ENCODE results near the gene RAB30. TPM values are rescaled to one million over a fixed set of nuclear protein-coding genes. Genes with fewer than 3 reads are reported as not detected.

Gene RAB30
- total RNA-seq, 1 donor from 2014 or later = 10.3 TPM

- Mint-ChIP-seq H3K27ac (no peak overlapping the region), H3K36me3 (no peaks in the 10 kb centered on the region), H3K9me3 (no peaks in the 10 kb centered on the region), H3K4me3 (no peak overlapping the region), H3K4me1 (peaks cover 5% of the 10 kb centered on the region), H3K27me3 (ENCODE audit: low read depth) (no peaks in the 10 kb centered on the region)
- DNase-seq (ENCODE audit: low spot score in 2 of 2, unreplicated experiment in 2 of 2) = no peak
- TF ChIP-seq CTCF (IDR thresholded peaks at IDR 0.05; ENCODE audit: unreplicated experiment) = no peak
These were observed 43.9 kb upstream of the RAB30 start for GRCh38 chr11:83115551-83115950.

- Mint-ChIP-seq H3K27ac (no peak overlapping the region), H3K36me3 (no peaks in the 10 kb centered on the region), H3K9me3 (no peaks in the 10 kb centered on the region), H3K4me3 (no peak overlapping the region), H3K4me1 (peaks cover 5% of the 10 kb centered on the region), H3K27me3 (ENCODE audit: low read depth) (no peaks in the 10 kb centered on the region)
- DNase-seq (ENCODE audit: low spot score in 2 of 2, unreplicated experiment in 2 of 2) = no peak
- TF ChIP-seq CTCF (IDR thresholded peaks at IDR 0.05; ENCODE audit: unreplicated experiment) = no peak
These were observed 43.3 kb upstream of the RAB30 start for GRCh38 chr11:83115026-83115425.

GRCh38 chr11:83112886-83113285, 41.2 kb upstream of the RAB30 start:
- no peak for TF ChIP-seq CTCF (IDR thresholded peaks at IDR 0.05; ENCODE audit: unreplicated experiment)
- Mint-ChIP-seq H3K4me1 (peaks cover 5% of the 10 kb centered on the region), H3K9me3 (no peaks in the 10 kb centered on the region), H3K27me3 (ENCODE audit: low read depth) (no peaks in the 10 kb centered on the region), H3K36me3 (no peaks in the 10 kb centered on the region), H3K4me3 (no peak overlapping the region), H3K27ac (no peak overlapping the region)
- no peak for DNase-seq (ENCODE audit: low spot score in 2 of 2, unreplicated experiment in 2 of 2)

- DNase-seq (ENCODE audit: low spot score in 2 of 2, unreplicated experiment in 2 of 2) = no peak
These were observed 33.5 kb upstream of the RAB30 start for GRCh38 chr11:83105168-83105567.

GRCh38 chr11:83102834-83103233, 31.1 kb upstream of the RAB30 start:
- Mint-ChIP-seq H3K4me1 (no peaks in the 10 kb centered on the region), H3K27ac (no peak overlapping the region), H3K27me3 (ENCODE audit: low read depth) (peaks cover 4% of the 10 kb centered on the region), H3K9me3 (no peaks in the 10 kb centered on the region), H3K36me3 (no peaks in the 10 kb centered on the region), H3K4me3 (no peak overlapping the region)
- no peak for DNase-seq (ENCODE audit: low spot score in 2 of 2, unreplicated experiment in 2 of 2)
- TF ChIP-seq CTCF (IDR thresholded peaks at IDR 0.05; ENCODE audit: unreplicated experiment) = no peak

More at GRCh38 chr11:83105168-83105567, 33.5 kb upstream of the RAB30 start:
- Mint-ChIP-seq H3K9me3 (no peaks in the 10 kb centered on the region), H3K4me3 (no peak overlapping the region), H3K27ac (no peak overlapping the region), H3K4me1 (no peaks in the 10 kb centered on the region), H3K27me3 (ENCODE audit: low read depth) (peaks cover 4% of the 10 kb centered on the region), H3K36me3 (no peaks in the 10 kb centered on the region)
- TF ChIP-seq CTCF (IDR thresholded peaks at IDR 0.05; ENCODE audit: unreplicated experiment) = no peak
